Forelimb muscle (tissue), 1 donor: ENCODE data around the gene BCKDHA. TPM values are rescaled to one million over a fixed set of nuclear protein-coding genes. Genes with fewer than 3 reads are reported as not detected.
A peak's percentile ranks its signal among the peaks of the same experiment; 100 is the strongest.
"Not testable (repeated sequence)": the region's sequence is repeated elsewhere in the genome, so short reads cannot be mapped to it uniquely, and the experiment has no call there.

Experiments used
- DNase-seq: peaks from one replicate; pipeline ENCODE4 v3.0.0-alpha.2; 2013; ENCODE audit warnings: low read depth
- polyA plus RNA-seq: library from polyadenylated mRNA; unstranded; fragments of 120-200 nt; gene quantifications from one replicate; pipeline ENCODE4 v1.2.1, GENCODE V29; 2013; ENCODE audit not compliant: insufficient read length

BCKDHA gene
- polyA plus RNA-seq, 1 donor, result 28.8 TPM

- DNase-seq, result no peak
Measured at GRCh38 chr19:41426116-41426841, 28.7 kb downstream of the BCKDHA start.

GRCh38 chr19:41426952-41427646 is 29.5 kb downstream of the BCKDHA start, which contains the start of gene B3GNT8:
Gene B3GNT8 (minus strand): TSS chr19:41427374. CDS start chr19:41426778, 596 bp downstream.
- no peak for DNase-seq

- DNase-seq, result no peak
Measured at GRCh38 chr19:41427647-41428480, 30.2 kb downstream of the BCKDHA start.

- no peak for DNase-seq
Measured at GRCh38 chr19:41428481-41428859, 30.9 kb downstream of the BCKDHA start.

GRCh38 chr19:41430922-41431321 is 33.3 kb downstream of the BCKDHA start:
- DNase-seq, result no peak

GRCh38 chr19:41431426-41432386 is 34.1 kb downstream of the BCKDHA start:
- no peak for DNase-seq

GRCh38 chr19:41433171-41433570 is 35.6 kb downstream of the BCKDHA start:
- no peak for DNase-seq

- DNase-seq, result no peak
Measured at GRCh38 chr19:41434450-41434849, 36.8 kb downstream of the BCKDHA start.

- DNase-seq, result not testable (repeated sequence)
Measured at GRCh38 chr19:41435376-41435775, 37.8 kb downstream of the BCKDHA start.

GRCh38 chr19:41435936-41436673 is 38.5 kb downstream of the BCKDHA start:
- no peak for DNase-seq

- DNase-seq, result no peak
Measured at GRCh38 chr19:41436674-41436951, 39.0 kb downstream of the BCKDHA start.

- no peak for DNase-seq
Measured at GRCh38 chr19:41437944-41438574, 40.4 kb downstream of the BCKDHA start.

GRCh38 chr19:41439441-41440222 is 42.0 kb downstream of the BCKDHA start, which contains the start of gene DMAC2:
Gene DMAC2 (minus strand): TSS chr19:41439912. CDS start chr19:41439899, 13 bp downstream.
- DNase-seq, result peak; percentile 94

GRCh38 chr19:41441321-41441945 is 43.8 kb downstream of the BCKDHA start:
- DNase-seq, result no peak

GRCh38 chr19:41442473-41443355 is 45.1 kb downstream of the BCKDHA start, which contains the start of gene ERICH4:
Gene ERICH4 (plus strand): TSS chr19:41443156. CDS start chr19:41443170, 14 bp downstream.
- no peak for DNase-seq

- DNase-seq, result no peak
Measured at GRCh38 chr19:41443813-41444455, 46.3 kb downstream of the BCKDHA start.

GRCh38 chr19:41445575-41445974 is 48.0 kb downstream of the BCKDHA start:
- no peak for DNase-seq
